Endothelial cell of umbilical vein (primary cell): ENCODE results near the gene RHEX. TPM values are rescaled to one million over a fixed set of nuclear protein-coding genes. Genes with fewer than 3 reads are reported as not detected.

ENCODE experiments used
- BruUV-seq: library from RNA; stranded (reverse); fragments of 400-500 nt; replicated peaks from 2 replicates; lab custom pipeline; 2021; lab: Mats Ljungman, UMichigan
- CTCF ChIA-PET: fragments of 300-600, 350-600 bp; sonication (Branson Sonifier 250); formaldehyde crosslinking; loops from one replicate; lab custom pipeline; 2021; ENCODE audit warnings: antibody characterized with exemption, inconsistent platforms; lab: Charles Lee
- POLR2A ChIA-PET: fragments of 300-600, 350-600 bp; sonication (Branson Sonifier 250); formaldehyde crosslinking; loops from one replicate; lab custom pipeline; 2021; ENCODE audit warnings: antibody characterized with exemption, inconsistent platforms; lab: Charles Lee
- DNase-seq: peaks from one replicate; pipeline ENCODE4 v3.0.0-alpha.2; 2011; ENCODE audit warnings: low read depth, low spot score
- FAIRE-seq: peaks from 2 replicates; lab custom pipeline; 2011; peaks lifted over from hg19 to GRCh38; lab: Jason Lieb, UNC
- H2AFZ ChIP-seq: 2 replicates; pipeline ENCODE4 v1.6.0; 2012; ENCODE audit warnings: low read depth, low read length, control low read depth, inconsistent platforms
- H3K27ac ChIP-seq: 2 replicates; pipeline ENCODE4 v1.5.1; 2011; ENCODE audit warnings: low read depth, mild to moderate bottlenecking, control low read depth, low read length, moderate library complexity; ENCODE audit not compliant: insufficient read depth
- H3K27me3 ChIP-seq, 2 experiments: 2 replicates each; pipeline versions ENCODE4 v1.6.0 to v1.6.1; 2011; ENCODE audit warnings: low read length in 2 of 2, mixed read lengths in 1 of 2; ENCODE audit not compliant: control insufficient read depth in 2 of 2, insufficient read depth in 2 of 2
- H3K36me3 ChIP-seq, 2 experiments: 2 replicates in 1 of 2; 3 replicates in 1 of 2; pipeline ENCODE4 v1.5.1; 2011; ENCODE audit warnings: low read length in 2 of 2, mild to moderate bottlenecking in 1 of 2, moderate library complexity in 1 of 2; ENCODE audit not compliant: control insufficient read depth in 2 of 2, insufficient read depth in 2 of 2; ENCODE audit errors: extremely low read depth in 1 of 2
- H3K4me1 ChIP-seq: 3 replicates; pipeline ENCODE4 v1.5.1; 2011; ENCODE audit warnings: mild to moderate bottlenecking, low read length; ENCODE audit not compliant: control insufficient read depth, insufficient read depth; ENCODE audit errors: extremely low read depth
- H3K4me2 ChIP-seq: 2 replicates; pipeline ENCODE4 v1.6.1; 2011; ENCODE audit warnings: low read length, control low read depth, mixed read lengths; ENCODE audit not compliant: insufficient read depth
- H3K4me3 ChIP-seq, 3 experiments: fragments of 200-600 bp in 1 of 3; sonication (generic), shearing (Covaris generic) in 1 of 3; replicated peaks in 1 of 3; 2 replicates each; pipeline ENCODE4 v1.5.1; 2011 to 2016; ENCODE audit warnings: control low read depth in 3 of 3, low read length in 3 of 3, mild to moderate bottlenecking in 2 of 3, inconsistent platforms in 1 of 3, low read depth in 1 of 3, moderate library complexity in 1 of 3; ENCODE audit not compliant: insufficient read depth in 1 of 3
- H3K79me2 ChIP-seq: 2 replicates; pipeline ENCODE4 v1.6.0; 2012; ENCODE audit warnings: low read length, inconsistent platforms; ENCODE audit not compliant: control insufficient read depth, insufficient read depth
- H3K9ac ChIP-seq: replicated peaks from 2 replicates; pipeline ENCODE3; 2011; ENCODE audit warnings: low read length, control low read depth; ENCODE audit not compliant: insufficient read depth; ENCODE audit errors: extremely low read depth
- H3K9me1 ChIP-seq: replicated peaks from 3 replicates; pipeline ENCODE4 v1.6.0; 2011; ENCODE audit warnings: mild to moderate bottlenecking, low read length; ENCODE audit not compliant: control insufficient read depth, insufficient read depth; ENCODE audit errors: extremely low read depth
- H3K9me3 ChIP-seq: replicated peaks from 2 replicates; pipeline ENCODE4 v1.5.1; 2012; ENCODE audit warnings: low read length, inconsistent platforms; ENCODE audit not compliant: control insufficient read depth, insufficient read depth
- H4K20me1 ChIP-seq: replicated peaks from 2 replicates; pipeline ENCODE3; 2011; ENCODE audit warnings: mild to moderate bottlenecking, low read length; ENCODE audit not compliant: control insufficient read depth, insufficient read depth; ENCODE audit errors: extremely low read depth
- EZH2 ChIP-seq: IDR thresholded peaks from 2 replicates; pipeline ENCODE4 v1.6.1; 2012; ENCODE audit warnings: borderline replicate concordance, low read depth, mild to moderate bottlenecking, moderate library complexity, low read length, inconsistent platforms; ENCODE audit not compliant: severe bottlenecking
- FOS ChIP-seq: IDR thresholded peaks from 2 replicates; pipeline ENCODE4 v1.6.1; 2011; ENCODE audit warnings: mild to moderate bottlenecking, low read length, moderate library complexity, borderline replicate concordance; ENCODE audit not compliant: insufficient read depth
- GATA2 ChIP-seq: IDR thresholded peaks from 2 replicates; pipeline ENCODE4 v1.7.0; 2011; ENCODE audit warnings: low read depth, mild to moderate bottlenecking, moderate library complexity, mixed read lengths, low read length; ENCODE audit not compliant: insufficient read length, insufficient read depth
- JUN ChIP-seq: IDR thresholded peaks from 2 replicates; pipeline ENCODE4 v1.6.1; 2011; ENCODE audit warnings: borderline replicate concordance, low read depth; ENCODE audit not compliant: insufficient read length, insufficient read depth
- MYC ChIP-seq: IDR thresholded peaks from one replicate; pipeline ENCODE4 v1.6.1; 2011; ENCODE audit warnings: mild to moderate bottlenecking, low read depth, low read length
- POLR2A ChIP-seq: IDR thresholded peaks from 2 replicates; pipeline ENCODE4 v1.6.1; 2012; ENCODE audit warnings: low read depth, mild to moderate bottlenecking, control low read depth, low read length
- POLR2AphosphoS5 ChIP-seq: IDR thresholded peaks from 2 replicates; pipeline ENCODE4 v1.6.1; 2012; ENCODE audit warnings: low read depth, mild to moderate bottlenecking, control low read depth, low read length, moderate library complexity; ENCODE audit not compliant: insufficient read depth
- dilution Hi-C: fragments of 300-500 bp; cut with MboI; formaldehyde crosslinking; loops from one replicate; pipeline ENCODE4 v1.15.0; 2019; ENCODE audit warnings: low sequenced_read_pairs; ENCODE audit not compliant: extremely low pct_ligation_motif_present
- intact Hi-C: fragments of 100-400 bp; cut with micrococcal nuclease; formaldehyde crosslinking; loops from one replicate; pipeline ENCODE4 v1.10.0; 2022
- polyA plus RNA-seq, 4 experiments: library from polyadenylated mRNA; depleted of rRNA in 3 of 4; stranded (reverse) in 3 of 4; unstranded in 1 of 4; fragments of >200 nt; gene quantifications; 2 replicates each; pipeline versions ENCODE4 v1.2.1 to v1.2.3, GENCODE V29; 2011 to 2012; ENCODE audit warnings: missing spikeins in 1 of 4
- total RNA-seq: library from RNA; stranded (reverse); gene quantifications from 2 replicates; pipeline ENCODE4 v1.2.3, GENCODE V29; 2021
- TF ChIP-seq, protein P1 (sequence below), 2 donors: IDR thresholded peaks; 1 replicate in 1 of 2; 2 replicates in 1 of 2; pipeline ENCODE4 v1.5.1; 2011; ENCODE audit warnings: low read length in 2 of 2, mild to moderate bottlenecking in 2 of 2, moderate library complexity in 2 of 2, control low read depth in 1 of 2, inconsistent platforms in 1 of 2, low read depth in 1 of 2; ENCODE audit not compliant: insufficient read depth in 1 of 2; ENCODE audit errors: extremely low read depth in 1 of 2

RHEX gene
- total and polyA plus RNA-seq, 2 donors (not counting 3 experiments of a cell fraction or from before 2014, with no cell fraction given), result not detected

DNA sequence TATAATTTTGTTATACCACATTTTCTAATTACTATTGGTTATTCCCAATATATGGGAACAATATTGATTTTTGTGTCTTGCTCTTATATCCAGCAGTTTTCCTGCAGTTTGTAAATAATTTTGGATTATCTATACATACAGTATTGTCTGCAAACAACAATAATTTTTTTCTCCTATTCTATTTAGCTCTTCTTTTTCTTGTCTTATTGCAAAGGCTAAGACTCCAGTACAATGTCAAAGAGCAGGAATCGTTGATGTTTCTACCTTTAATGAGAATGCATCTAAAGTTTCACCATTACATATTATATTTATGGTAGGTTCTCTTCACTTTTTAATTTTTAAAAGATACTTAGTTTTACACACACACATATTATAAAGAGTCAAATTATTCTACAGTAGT is 68.3 kb downstream of the RHEX start:
- H3K27ac ChIP-seq, result no peak overlapping the region
- H3K79me2 ChIP-seq, result no peaks in the 10 kb centered on the region
- FAIRE-seq (no peak), DNase-seq (no peak)
- CTCF ChIA-PET, result interaction anchor here (1.6 kb wide), 1 partner anchor 90 kb away, joined by 4 read pairs; no protein-coding TSS in a partner anchor
- peaks cover 4% of the 10 kb centered on the region for H3K4me1 ChIP-seq
- dilution Hi-C loops (loop anchor here (25.0 kb wide), 1 partner anchor 134 kb away; no protein-coding TSS in a partner anchor), intact Hi-C loops (no loop called here)
- H3K36me3 ChIP-seq, result no peaks in the 10 kb centered on the region
- H3K9ac ChIP-seq, result no peak overlapping the region
- no peaks in the 10 kb centered on the region for H4K20me1 ChIP-seq
- H2AFZ ChIP-seq, result no peak overlapping the region
- no peaks in the 10 kb centered on the region for H3K9me3 ChIP-seq
- H3K4me2 ChIP-seq, result no peak overlapping the region
- H3K9me1 ChIP-seq, result no peaks in the 10 kb centered on the region
- POLR2A ChIA-PET, result no interaction called here
- H3K27me3 ChIP-seq, result peaks cover 15 to 50% of the 10 kb centered on the region in 2 experiments
- no peak for TF ChIP-seq JUN
- no peak for TF ChIP-seq MYC
- no peak for TF ChIP-seq POLR2AphosphoS5
- TF ChIP-seq FOS, result no peak
- TF ChIP-seq EZH2, result no peak
- TF ChIP-seq, protein P1, sequence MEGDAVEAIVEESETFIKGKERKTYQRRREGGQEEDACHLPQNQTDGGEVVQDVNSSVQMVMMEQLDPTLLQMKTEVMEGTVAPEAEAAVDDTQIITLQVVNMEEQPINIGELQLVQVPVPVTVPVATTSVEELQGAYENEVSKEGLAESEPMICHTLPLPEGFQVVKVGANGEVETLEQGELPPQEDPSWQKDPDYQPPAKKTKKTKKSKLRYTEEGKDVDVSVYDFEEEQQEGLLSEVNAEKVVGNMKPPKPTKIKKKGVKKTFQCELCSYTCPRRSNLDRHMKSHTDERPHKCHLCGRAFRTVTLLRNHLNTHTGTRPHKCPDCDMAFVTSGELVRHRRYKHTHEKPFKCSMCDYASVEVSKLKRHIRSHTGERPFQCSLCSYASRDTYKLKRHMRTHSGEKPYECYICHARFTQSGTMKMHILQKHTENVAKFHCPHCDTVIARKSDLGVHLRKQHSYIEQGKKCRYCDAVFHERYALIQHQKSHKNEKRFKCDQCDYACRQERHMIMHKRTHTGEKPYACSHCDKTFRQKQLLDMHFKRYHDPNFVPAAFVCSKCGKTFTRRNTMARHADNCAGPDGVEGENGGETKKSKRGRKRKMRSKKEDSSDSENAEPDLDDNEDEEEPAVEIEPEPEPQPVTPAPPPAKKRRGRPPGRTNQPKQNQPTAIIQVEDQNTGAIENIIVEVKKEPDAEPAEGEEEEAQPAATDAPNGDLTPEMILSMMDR (IDR thresholded peaks at IDR 0.05; ENCODE audit: extremely low read depth in 1 of 2, insufficient read depth in 1 of 2, low read depth in 1 of 2, low read length in 2 of 2), result no peak
- no peak for TF ChIP-seq GATA2
- TF ChIP-seq POLR2A, result no peak
- BruUV-seq, result no TSS peak
- H3K4me3 ChIP-seq, result no peak overlapping the region
